ENCODE measurements around the gene ARMC8.

ARMC8 gene

GRCh38 chr3:138210528-138210927 lies 23.4 kb downstream of the ARMC8 start:
- TF ChIP-seq CTCF (IDR thresholded peaks at IDR 0.05; ENCODE audit: insufficient read depth, low read depth, low read length, missing control alignments): no peak
- no peak for DNase-seq (ENCODE audit: low read depth)
- H3K4me3 ChIP-seq (ENCODE audit: low read depth, low read length): no peak overlapping the region

- no peak overlapping the region for H3K4me3 ChIP-seq (ENCODE audit: low read depth, low read length)
- no peak for TF ChIP-seq CTCF (IDR thresholded peaks at IDR 0.05; ENCODE audit: insufficient read depth, low read depth, low read length, missing control alignments)
- DNase-seq (ENCODE audit: low read depth): no peak
Measured at GRCh38 chr3:138213398-138214085, 26.4 kb downstream of the ARMC8 start.

GRCh38 chr3:138219255-138219654 lies 32.2 kb downstream of the ARMC8 start:
- no peak overlapping the region for H3K4me3 ChIP-seq (ENCODE audit: low read depth, low read length)
- no peak for TF ChIP-seq CTCF (IDR thresholded peaks at IDR 0.05; ENCODE audit: insufficient read depth, low read depth, low read length, missing control alignments)
- peak; percentile 11 for DNase-seq (ENCODE audit: low read depth)

GRCh38 chr3:138220242-138220641 lies 33.1 kb downstream of the ARMC8 start:
- H3K4me3 ChIP-seq (ENCODE audit: low read depth, low read length): no peak overlapping the region
- no peak for TF ChIP-seq CTCF (IDR thresholded peaks at IDR 0.05; ENCODE audit: insufficient read depth, low read depth, low read length, missing control alignments)
- DNase-seq (ENCODE audit: low read depth): no peak

GRCh38 chr3:138220788-138221187 lies 33.7 kb downstream of the ARMC8 start:
- TF ChIP-seq CTCF (IDR thresholded peaks at IDR 0.05; ENCODE audit: insufficient read depth, low read depth, low read length, missing control alignments): no peak
- no peak for DNase-seq (ENCODE audit: low read depth)
- H3K4me3 ChIP-seq (ENCODE audit: low read depth, low read length): no peak overlapping the region

GRCh38 chr3:138222131-138222941 lies 35.2 kb downstream of the ARMC8 start:
- no peak for DNase-seq (ENCODE audit: low read depth)
- TF ChIP-seq CTCF (IDR thresholded peaks at IDR 0.05; ENCODE audit: insufficient read depth, low read depth, low read length, missing control alignments): no peak
- no peak overlapping the region for H3K4me3 ChIP-seq (ENCODE audit: low read depth, low read length)
